T-helper 1 cell treated with Interleukin-12 subunit alpha and Interleukin-12 subunit beta and Interleukin-4 antibody, amounts not matched to agents 30 μg/mL and 1 μg/mL, for 36 hours (primary cell): Measurements from ENCODE around the gene TUBA3D.
"Not testable (repeated sequence)": the region's sequence is repeated elsewhere in the genome, so short reads cannot be mapped to it uniquely, and the experiment has no call there.

Source experiments
- H3K27ac Mint-ChIP-seq: one replicate; pipeline ENCODE4 v1.8.0; 2021; ENCODE audit warnings: mild to moderate bottlenecking, mixed read lengths
- H3K27me3 Mint-ChIP-seq: one replicate; pipeline ENCODE4 v1.8.0; 2021; ENCODE audit warnings: low read depth, mixed read lengths
- H3K36me3 Mint-ChIP-seq: one replicate; pipeline ENCODE4 v1.8.0; 2021; ENCODE audit warnings: low read depth, mixed read lengths
- H3K4me1 Mint-ChIP-seq: one replicate; pipeline ENCODE4 v1.8.0; 2021; ENCODE audit warnings: low read depth, mixed read lengths
- H3K4me3 Mint-ChIP-seq: one replicate; pipeline ENCODE4 v1.8.0; 2021; ENCODE audit warnings: mild to moderate bottlenecking, moderate library complexity, mixed read lengths
- H3K9me3 Mint-ChIP-seq: one replicate; pipeline ENCODE4 v1.8.0; 2021; ENCODE audit warnings: mixed read lengths

TUBA3D gene

DNA sequence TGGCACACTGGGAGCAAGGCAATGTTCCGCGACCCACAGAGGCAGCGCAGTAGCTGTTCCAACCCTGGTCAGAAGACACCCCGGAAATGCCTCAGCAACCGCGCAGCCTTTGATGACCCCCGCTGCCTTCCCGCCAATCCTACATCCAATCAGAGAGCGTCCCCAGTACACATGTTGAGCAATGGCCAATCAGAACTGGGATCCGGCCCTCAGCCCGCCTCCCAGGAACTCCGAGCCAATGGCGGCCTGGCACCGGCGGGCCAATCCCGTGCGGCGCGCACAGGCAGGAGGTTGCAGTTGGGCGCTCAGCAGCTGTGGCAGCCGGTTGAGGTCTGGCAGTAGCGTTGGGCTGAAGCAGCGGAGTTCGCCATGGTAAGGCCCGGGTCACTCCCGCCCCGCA lies at the start of gene TUBA3D:
Gene TUBA3D (plus strand): TSS at position 289 of the 400 bp plus-strand sequence. CDS start 81 bp downstream, at position 370.
- no peak within 1 kb of the TSS for H3K4me3 Mint-ChIP-seq
- H3K27me3 Mint-ChIP-seq: no peaks in the 10 kb centered on the region
- peaks cover 2% of the 10 kb centered on the region for H3K36me3 Mint-ChIP-seq
- no peak within 1 kb of the TSS for H3K27ac Mint-ChIP-seq
- H3K4me1 Mint-ChIP-seq: no peaks in the 10 kb centered on the region
- H3K9me3 Mint-ChIP-seq: no peaks in the 10 kb centered on the region

GRCh38 chr2:131426727-131427126 lies 49.2 kb upstream of the TUBA3D start:
- Mint-ChIP-seq H3K27me3 (peaks cover 82% of the 10 kb centered on the region), H3K4me3 (no peak overlapping the region), H3K4me1 (peaks cover 8% of the 10 kb centered on the region), H3K9me3 (no peaks in the 10 kb centered on the region), H3K27ac (no peak overlapping the region), H3K36me3 (no peaks in the 10 kb centered on the region)

- Mint-ChIP-seq H3K27ac (no peak overlapping the region), H3K9me3 (no peaks in the 10 kb centered on the region), H3K4me1 (peaks cover 2% of the 10 kb centered on the region), H3K36me3 (no peaks in the 10 kb centered on the region), H3K27me3 (peaks cover 56% of the 10 kb centered on the region), H3K4me3 (no peak overlapping the region)
These were observed 44.6 kb upstream of the TUBA3D start for GRCh38 chr2:131431336-131431735.

DNA sequence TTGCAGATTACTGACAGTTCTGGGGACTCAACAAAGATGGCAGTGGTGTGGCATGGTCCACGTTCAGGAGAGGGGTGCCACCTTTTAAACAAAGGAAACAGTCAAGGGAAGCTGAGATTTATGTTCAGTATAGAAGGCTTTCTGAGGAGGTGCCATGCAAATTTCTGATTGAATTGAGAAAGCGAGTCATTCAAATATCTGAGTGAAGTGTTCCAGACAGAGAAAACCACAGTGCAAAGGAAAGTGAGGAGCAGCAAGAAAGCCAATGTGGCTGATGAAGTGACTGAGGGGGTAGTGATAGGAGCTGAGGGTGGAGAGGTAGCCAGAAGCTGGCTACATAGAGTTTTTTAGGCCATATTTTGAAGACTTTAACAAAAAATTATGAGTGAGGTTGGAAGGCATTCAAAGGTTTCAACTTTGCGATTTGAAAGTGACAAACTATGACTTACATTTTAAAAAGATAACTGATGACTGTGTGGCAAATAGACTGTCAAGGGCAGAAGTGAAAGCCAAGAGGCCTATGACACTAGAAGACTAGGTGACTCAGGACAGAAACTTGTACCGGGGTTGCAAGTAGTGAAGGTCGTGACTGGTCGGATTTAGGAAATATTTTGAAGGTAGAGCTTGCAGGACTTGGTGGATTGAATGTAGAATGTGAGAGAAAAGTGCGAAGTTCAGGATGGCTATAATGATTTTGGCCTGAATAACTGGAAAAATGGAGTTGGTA lies 35.0 kb upstream of the TUBA3D start:
- H3K27ac Mint-ChIP-seq, H3K4me3 Mint-ChIP-seq, H3K27me3 Mint-ChIP-seq, H3K4me1 Mint-ChIP-seq, H3K36me3 Mint-ChIP-seq, H3K9me3 Mint-ChIP-seq: not testable (repeated sequence)

GRCh38 chr2:131444736-131445514 lies 31.0 kb upstream of the TUBA3D start:
- H3K9me3 Mint-ChIP-seq: not testable (repeated sequence)

DNA sequence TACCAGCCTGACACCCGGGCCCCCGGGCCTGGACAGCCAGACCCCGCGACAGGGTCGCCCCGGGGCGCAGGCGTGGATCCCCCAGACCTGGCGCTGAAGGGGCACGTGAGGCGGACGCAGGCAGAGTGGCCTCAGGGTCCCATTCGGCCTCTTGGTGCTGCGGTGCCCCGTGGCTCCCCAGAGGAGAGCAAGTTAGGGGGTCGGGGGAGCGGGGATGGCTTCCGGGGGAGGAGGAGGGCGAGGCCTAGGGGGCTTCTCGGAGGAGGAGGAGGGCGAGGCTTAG lies 30.5 kb upstream of the TUBA3D start:
- H3K4me1 Mint-ChIP-seq, H3K4me3 Mint-ChIP-seq, H3K9me3 Mint-ChIP-seq, H3K27ac Mint-ChIP-seq, H3K36me3 Mint-ChIP-seq: not testable (repeated sequence)
- H3K27me3 Mint-ChIP-seq: peaks cover 12% of the 10 kb centered on the region

More at GRCh38 chr2:131444736-131445514, 31.0 kb upstream of the TUBA3D start:
- not testable (repeated sequence) for H3K4me3 Mint-ChIP-seq, H3K4me1 Mint-ChIP-seq, H3K36me3 Mint-ChIP-seq, H3K27ac Mint-ChIP-seq
- H3K27me3 Mint-ChIP-seq: peaks cover 12% of the 10 kb centered on the region

- Mint-ChIP-seq H3K9me3 (no peaks in the 10 kb centered on the region), H3K27ac (no peak overlapping the region), H3K4me3 (no peak overlapping the region), H3K4me1 (no peaks in the 10 kb centered on the region), H3K27me3 (peaks cover 12% of the 10 kb centered on the region), H3K36me3 (no peaks in the 10 kb centered on the region)
These were observed 30.0 kb upstream of the TUBA3D start for GRCh38 chr2:131445896-131446295.

DNA sequence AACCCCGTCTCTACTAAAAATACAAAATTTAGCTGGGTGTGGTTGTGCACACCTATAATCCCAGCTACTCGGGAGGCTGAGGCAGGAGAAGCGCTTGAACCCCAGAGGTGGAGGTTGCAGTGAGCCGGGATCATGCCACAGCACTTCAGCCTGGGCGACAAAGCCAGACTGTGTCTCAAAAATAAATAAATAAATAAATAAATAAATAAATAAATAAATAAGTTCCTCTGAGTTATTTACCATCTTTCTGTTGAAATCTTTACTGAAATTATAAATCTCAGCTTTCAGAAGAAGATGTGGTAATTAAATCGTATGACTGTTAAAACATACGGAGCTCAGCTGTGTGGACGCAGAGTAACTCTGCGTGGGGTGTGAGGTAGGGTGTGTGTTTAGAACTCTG lies 27.9 kb upstream of the TUBA3D start:
- H3K4me3 Mint-ChIP-seq, H3K27me3 Mint-ChIP-seq, H3K27ac Mint-ChIP-seq, H3K4me1 Mint-ChIP-seq, H3K9me3 Mint-ChIP-seq, H3K36me3 Mint-ChIP-seq: not testable (repeated sequence)

- H3K4me1 Mint-ChIP-seq, H3K4me3 Mint-ChIP-seq, H3K36me3 Mint-ChIP-seq, H3K27ac Mint-ChIP-seq, H3K9me3 Mint-ChIP-seq: not testable (repeated sequence)
- peaks cover 18% of the 10 kb centered on the region for H3K27me3 Mint-ChIP-seq
These were observed 24.5 kb upstream of the TUBA3D start for GRCh38 chr2:131451265-131451949.

- not testable (repeated sequence) for H3K36me3 Mint-ChIP-seq, H3K27ac Mint-ChIP-seq, H3K9me3 Mint-ChIP-seq, H3K4me1 Mint-ChIP-seq, H3K4me3 Mint-ChIP-seq
- H3K27me3 Mint-ChIP-seq: peaks cover 19% of the 10 kb centered on the region
These were observed 21.0 kb upstream of the TUBA3D start for GRCh38 chr2:131454914-131455313.

- H3K36me3 Mint-ChIP-seq, H3K4me3 Mint-ChIP-seq, H3K27ac Mint-ChIP-seq, H3K9me3 Mint-ChIP-seq, H3K4me1 Mint-ChIP-seq, H3K27me3 Mint-ChIP-seq: not testable (repeated sequence)
These were observed 8.2 kb upstream of the TUBA3D start for GRCh38 chr2:131467722-131468121.

- not testable (repeated sequence) for H3K9me3 Mint-ChIP-seq, H3K27me3 Mint-ChIP-seq, H3K27ac Mint-ChIP-seq
These were observed 5.0 kb upstream of the TUBA3D start for GRCh38 chr2:131470944-131471343.

DNA sequence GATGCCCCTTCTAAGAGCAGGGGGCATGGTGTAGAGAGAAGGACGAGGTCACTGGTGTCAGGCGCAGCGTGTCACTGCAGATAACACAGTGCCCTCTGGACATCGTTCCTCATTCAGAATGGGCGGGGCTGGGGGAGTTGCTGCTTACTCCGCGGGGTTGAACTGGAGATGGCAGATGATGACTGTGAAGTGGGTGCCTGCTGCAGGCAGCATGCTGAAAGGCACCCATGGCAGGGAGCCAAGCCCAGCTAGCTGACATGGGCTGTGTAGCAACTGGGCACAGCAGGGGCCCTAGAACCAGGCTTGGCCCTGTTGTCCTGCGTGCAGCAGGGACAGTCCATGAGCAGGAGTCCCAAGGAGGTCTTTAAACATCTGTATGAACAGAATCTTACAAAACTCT lies 4.3 kb upstream of the TUBA3D start:
- not testable (repeated sequence) for H3K4me3 Mint-ChIP-seq, H3K27ac Mint-ChIP-seq, H3K4me1 Mint-ChIP-seq, H3K9me3 Mint-ChIP-seq, H3K27me3 Mint-ChIP-seq, H3K36me3 Mint-ChIP-seq

More at GRCh38 chr2:131470944-131471343, 5.0 kb upstream of the TUBA3D start:
- H3K4me3 Mint-ChIP-seq, H3K4me1 Mint-ChIP-seq, H3K36me3 Mint-ChIP-seq: not testable (repeated sequence)

DNA sequence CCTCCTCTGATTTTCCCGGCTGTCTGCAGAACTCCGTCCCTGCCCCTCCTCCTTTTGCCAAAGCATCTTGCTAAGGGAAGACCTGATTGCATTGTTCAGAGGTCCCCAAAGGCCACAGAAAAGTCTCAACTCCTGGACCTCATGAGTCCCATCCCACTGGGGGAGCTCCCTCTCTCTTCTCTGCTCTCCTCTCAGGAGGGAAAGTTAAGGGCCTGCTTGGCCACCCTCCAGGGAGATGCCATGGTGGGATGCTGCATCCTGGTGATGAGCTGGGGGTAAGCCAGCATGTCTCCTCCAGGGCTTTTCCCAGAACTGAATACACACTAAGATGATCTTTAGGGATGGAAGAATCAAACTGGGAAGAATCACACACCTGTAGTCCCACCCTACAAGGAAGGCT lies 2.7 kb upstream of the TUBA3D start:
- not testable (repeated sequence) for H3K36me3 Mint-ChIP-seq, H3K4me3 Mint-ChIP-seq, H3K4me1 Mint-ChIP-seq, H3K27me3 Mint-ChIP-seq, H3K27ac Mint-ChIP-seq, H3K9me3 Mint-ChIP-seq

DNA sequence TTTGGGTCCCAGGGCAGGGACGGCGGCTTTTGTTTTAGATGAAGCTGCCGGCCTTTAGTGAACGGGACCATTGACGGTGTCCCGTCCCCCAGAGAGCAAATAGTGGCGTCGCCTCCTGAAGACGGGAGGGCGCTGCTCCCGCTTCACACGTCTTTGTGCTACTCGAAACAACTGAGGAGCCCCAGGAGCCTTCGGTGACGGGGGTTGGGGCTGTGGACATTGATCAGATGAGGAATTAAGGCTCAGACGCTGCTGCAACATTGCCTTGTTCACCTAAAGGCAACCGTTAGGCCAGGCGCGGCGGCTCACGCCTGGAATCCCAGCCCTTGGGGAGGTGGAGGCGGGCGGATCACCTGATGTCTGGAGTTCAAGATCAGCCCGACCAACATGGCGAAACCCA lies 444 bp downstream of the TUBA3D start:
- H3K9me3 Mint-ChIP-seq, H3K4me1 Mint-ChIP-seq, H3K27ac Mint-ChIP-seq, H3K4me3 Mint-ChIP-seq, H3K27me3 Mint-ChIP-seq, H3K36me3 Mint-ChIP-seq: not testable (repeated sequence)
